ENCODE measurements around the gene HMGN1. TPM values are rescaled to one million over a fixed set of nuclear protein-coding genes. Genes with fewer than 3 reads are reported as not detected.

Gene HMGN1
- total RNA-seq, 4 donors from 2014 or later, result 170 to 255 (median 207) TPM

DNA sequence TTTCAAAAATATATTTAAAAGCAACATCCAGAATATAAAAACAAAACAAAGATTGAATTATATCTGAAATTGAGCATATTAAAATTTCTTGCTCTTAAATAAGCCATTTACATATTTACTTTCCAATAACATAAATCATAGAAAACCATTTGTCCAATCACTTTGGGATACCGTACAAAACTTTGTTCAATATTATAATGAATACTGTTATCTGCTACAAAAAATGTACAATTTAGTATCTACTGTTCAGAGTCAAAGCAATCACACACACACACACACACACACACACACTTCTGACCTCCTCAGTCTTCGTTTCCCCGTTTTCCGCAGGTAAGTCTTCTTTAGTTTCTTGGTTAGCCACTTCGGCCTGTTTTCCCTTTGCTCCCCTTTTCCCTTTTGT is 4.0 kb downstream of the HMGN1 start:
- H3K9me3 ChIP-seq, result no peaks in the 10 kb centered on the region
- H3K27ac ChIP-seq, result no peak overlapping the region
- TF ChIP-seq, protein P1, sequence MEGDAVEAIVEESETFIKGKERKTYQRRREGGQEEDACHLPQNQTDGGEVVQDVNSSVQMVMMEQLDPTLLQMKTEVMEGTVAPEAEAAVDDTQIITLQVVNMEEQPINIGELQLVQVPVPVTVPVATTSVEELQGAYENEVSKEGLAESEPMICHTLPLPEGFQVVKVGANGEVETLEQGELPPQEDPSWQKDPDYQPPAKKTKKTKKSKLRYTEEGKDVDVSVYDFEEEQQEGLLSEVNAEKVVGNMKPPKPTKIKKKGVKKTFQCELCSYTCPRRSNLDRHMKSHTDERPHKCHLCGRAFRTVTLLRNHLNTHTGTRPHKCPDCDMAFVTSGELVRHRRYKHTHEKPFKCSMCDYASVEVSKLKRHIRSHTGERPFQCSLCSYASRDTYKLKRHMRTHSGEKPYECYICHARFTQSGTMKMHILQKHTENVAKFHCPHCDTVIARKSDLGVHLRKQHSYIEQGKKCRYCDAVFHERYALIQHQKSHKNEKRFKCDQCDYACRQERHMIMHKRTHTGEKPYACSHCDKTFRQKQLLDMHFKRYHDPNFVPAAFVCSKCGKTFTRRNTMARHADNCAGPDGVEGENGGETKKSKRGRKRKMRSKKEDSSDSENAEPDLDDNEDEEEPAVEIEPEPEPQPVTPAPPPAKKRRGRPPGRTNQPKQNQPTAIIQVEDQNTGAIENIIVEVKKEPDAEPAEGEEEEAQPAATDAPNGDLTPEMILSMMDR (IDR thresholded peaks at IDR 0.05), result no peak
- no peak for TF ChIP-seq POLR2A (IDR thresholded peaks at IDR 0.05)
- H3K36me3 ChIP-seq, result peaks cover 17 to 21% of the 10 kb centered on the region in 2 donors
- no peak for DNase-seq
- intact Hi-C loops (cut with DNase I), result no loop called here
- 88% methylated on average over 5 of the region's 5 CpGs for WGBS, 2 donors
- no peaks in the 10 kb centered on the region for H3K27me3 ChIP-seq
- no peak overlapping the region for H3K4me3 ChIP-seq (replicated peaks in 1 of 3)
- H3K4me1 ChIP-seq, result peaks cover 5 to 6% of the 10 kb centered on the region in 2 donors

- Histone ChIP-seq H3K4me3 (replicated peaks in 1 of 3) (no peak overlapping the region), H3K27ac (no peak overlapping the region), H3K4me1 (peaks cover 0 to under 1% of the 10 kb centered on the region in 2 donors), H3K9me3 (no peaks in the 10 kb centered on the region), H3K36me3 (peaks cover 17 to 21% of the 10 kb centered on the region in 2 donors), H3K27me3 (no peaks in the 10 kb centered on the region)
- intact Hi-C loops (cut with DNase I), result no loop called here
- no peak for TF ChIP-seq POLR2A (IDR thresholded peaks at IDR 0.05)
- TF ChIP-seq, protein P1 (IDR thresholded peaks at IDR 0.05), result no peak
- DNase-seq, result no peak
- WGBS, 2 donors, result 97 to 99% methylated on average over 6 of the region's 6 CpGs
These were observed 7.5 kb downstream of the HMGN1 start for GRCh38 chr21:39341249-39341923.

DNA sequence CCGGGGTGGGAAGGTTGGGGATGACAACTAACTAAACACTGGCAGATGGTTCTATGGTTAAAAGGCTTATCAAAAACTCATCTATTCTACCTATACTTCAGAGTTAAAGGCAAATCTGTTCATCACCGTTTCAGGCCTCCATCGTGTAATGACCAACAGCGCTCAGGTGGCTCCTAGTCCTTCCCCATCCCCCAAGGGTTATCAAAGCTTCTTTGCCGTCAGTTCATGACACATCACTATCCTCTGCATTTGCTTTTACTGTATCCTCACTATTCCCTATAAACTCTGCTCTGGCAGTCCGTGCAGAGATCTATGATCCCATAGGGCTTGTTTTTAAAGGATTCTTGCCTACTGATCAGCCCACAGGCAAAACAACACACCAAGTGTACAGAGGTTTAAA is 8.2 kb downstream of the HMGN1 start:
- Histone ChIP-seq H3K4me1 (no peaks in the 10 kb centered on the region), H3K36me3 (peaks cover 17 to 21% of the 10 kb centered on the region in 2 donors), H3K27me3 (no peaks in the 10 kb centered on the region), H3K9me3 (no peaks in the 10 kb centered on the region), H3K4me3 (replicated peaks in 1 of 3) (no peak overlapping the region), H3K27ac (no peak overlapping the region)
- DNase-seq, result no peak
- no peak for TF ChIP-seq POLR2A (IDR thresholded peaks at IDR 0.05)
- TF ChIP-seq, protein P1 (IDR thresholded peaks at IDR 0.05), result no peak
- intact Hi-C loops (cut with DNase I), result no loop called here
- 91 to 93% methylated on average over 6 of the region's 6 CpGs for WGBS, 2 donors

DNA sequence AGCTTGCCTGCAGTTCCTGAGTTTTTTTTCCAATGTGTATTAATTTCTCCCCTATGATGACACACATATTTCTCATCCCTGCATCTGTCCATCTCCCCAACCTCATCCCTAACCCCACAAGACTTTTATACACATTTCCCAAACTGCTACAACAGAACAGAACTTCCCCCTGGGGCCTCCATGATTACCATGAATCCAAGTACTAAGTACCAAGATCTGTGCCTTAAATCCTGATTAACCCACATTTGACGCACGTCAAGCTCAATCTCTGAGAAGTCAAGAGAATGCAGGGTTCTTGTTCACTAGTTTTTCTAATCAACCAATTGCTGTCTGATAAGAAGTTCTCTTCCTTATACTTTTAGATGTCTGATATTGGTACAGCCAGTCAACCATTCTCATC is 9.7 kb downstream of the HMGN1 start:
- Histone ChIP-seq H3K9me3 (no peaks in the 10 kb centered on the region), H3K36me3 (peaks cover 17 to 21% of the 10 kb centered on the region in 2 donors), H3K27ac (no peak overlapping the region), H3K27me3 (no peaks in the 10 kb centered on the region), H3K4me3 (replicated peaks in 1 of 3) (no peak overlapping the region), H3K4me1 (no peaks in the 10 kb centered on the region)
- intact Hi-C loops (cut with DNase I), result no loop called here
- TF ChIP-seq, protein P1 (IDR thresholded peaks at IDR 0.05), result no peak
- TF ChIP-seq POLR2A (IDR thresholded peaks at IDR 0.05), result no peak
- no peak for DNase-seq
- WGBS, 2 donors, result 90 to 96% methylated on average over 2 of the region's 2 CpGs

GRCh38 chr21:39336457-39337008 is 12.4 kb downstream of the HMGN1 start:
- WGBS, 2 donors, result 84 to 85% methylated on average over 13 of the region's 13 CpGs
- Histone ChIP-seq H3K27ac (no peak overlapping the region), H3K4me1 (no peaks in the 10 kb centered on the region), H3K4me3 (replicated peaks in 1 of 3) (no peak overlapping the region), H3K27me3 (no peaks in the 10 kb centered on the region), H3K36me3 (peaks cover 6 to 8% of the 10 kb centered on the region in 2 donors), H3K9me3 (no peaks in the 10 kb centered on the region)
- no peak for TF ChIP-seq POLR2A (IDR thresholded peaks at IDR 0.05)
- TF ChIP-seq, protein P1 (IDR thresholded peaks at IDR 0.05), result no peak
- intact Hi-C loops (cut with DNase I), result no loop called here
- DNase-seq, result no peak
